WTC11 (cell line): Measurements from ENCODE around the gene FSD2. TPM values are rescaled to one million over a fixed set of nuclear protein-coding genes. Genes with fewer than 3 reads are reported as not detected.

Experiments used
- ATAC-seq: fragments of 200-7000 bp; cut with Tn5 transposase; 2 replicates; pipeline ENCODE4 v1.10.0; 2021; ENCODE audit warnings: mild to moderate bottlenecking, moderate library complexity
- CTCF ChIA-PET: fragments of 300-600 bp; sonication (Branson Sonifier 250); formaldehyde crosslinking; loops from one replicate; lab custom pipeline; 2021; ENCODE audit warnings: antibody characterized with exemption; lab: Charles Lee
- POLR2A ChIA-PET: fragments of 350-600 bp; sonication (Branson Sonifier 250); formaldehyde crosslinking; loops from one replicate; lab custom pipeline; 2021; ENCODE audit warnings: antibody characterized with exemption; lab: Charles Lee
- DNase-seq: peaks from one replicate; pipeline ENCODE4 v3.0.0; 2021; ENCODE audit warnings: low spot score
- H3K27ac Mint-ChIP-seq: 2 replicates; pipeline ENCODE4 v1.8.0; 2021; ENCODE audit warnings: mixed read lengths
- H3K27me3 Mint-ChIP-seq: 2 replicates; pipeline ENCODE4 v1.8.0; 2021; ENCODE audit warnings: low read depth, mild to moderate bottlenecking, moderate library complexity, mixed read lengths
- H3K36me3 Mint-ChIP-seq: 2 replicates; pipeline ENCODE4 v1.8.0; 2021; ENCODE audit warnings: mixed read lengths
- H3K4me1 Mint-ChIP-seq: 2 replicates; pipeline ENCODE4 v1.8.0; 2022; ENCODE audit warnings: mixed read lengths
- H3K4me3 Mint-ChIP-seq: 2 replicates; pipeline ENCODE4 v1.8.0; 2021; ENCODE audit warnings: mild to moderate bottlenecking, moderate library complexity, mixed read lengths
- H3K9me3 Mint-ChIP-seq: 2 replicates; pipeline ENCODE4 v1.8.0; 2021; ENCODE audit warnings: mixed read lengths
- FOXP1 ChIP-seq: sonication (generic); formaldehyde crosslinking; IDR thresholded peaks from 2 replicates; pipeline ENCODE4 v1.8.0; 2022; ENCODE audit warnings: missing genetic modification reagents, mild to moderate bottlenecking, moderate library complexity, borderline replicate concordance
- IRF1 ChIP-seq: sonication (generic); formaldehyde crosslinking; IDR thresholded peaks from 2 replicates; pipeline ENCODE4 v1.8.0; 2023; ENCODE audit warnings: missing genetic modification reagents
- KAT7 ChIP-seq: sonication (generic); formaldehyde crosslinking; IDR thresholded peaks from 2 replicates; pipeline ENCODE4 v1.8.1; 2023; ENCODE audit warnings: missing genetic modification reagents, mild to moderate bottlenecking, borderline replicate concordance
- PRRX2 ChIP-seq: fragments of 250-450 bp; sonication (Bioruptor Pico); IDR thresholded peaks from 2 replicates; pipeline ENCODE4 v1.8.0; 2021; ENCODE audit warnings: mild to moderate bottlenecking
- RORB ChIP-seq: fragments of 250-450 bp; sonication (Bioruptor Pico); IDR thresholded peaks from 2 replicates; pipeline ENCODE4 v1.9.0; 2021; ENCODE audit warnings: mild to moderate bottlenecking
- TP53 ChIP-seq: sonication (generic); formaldehyde crosslinking; IDR thresholded peaks from 2 replicates; pipeline ENCODE4 v1.8.1; 2023; ENCODE audit warnings: mild to moderate bottlenecking, missing genetic modification reagents
- ZBTB21 ChIP-seq: sonication (generic); formaldehyde crosslinking; IDR thresholded peaks from 2 replicates; pipeline ENCODE4 v1.8.1; 2023; ENCODE audit warnings: mild to moderate bottlenecking, missing genetic modification reagents, borderline replicate concordance
- ZBTB43 ChIP-seq: sonication (generic); formaldehyde crosslinking; IDR thresholded peaks from 2 replicates; pipeline ENCODE4 v1.8.1; 2023; ENCODE audit warnings: mild to moderate bottlenecking, missing genetic modification reagents
- ZMAT4 ChIP-seq: fragments of 250-450 bp; sonication (Bioruptor Pico); IDR thresholded peaks from 2 replicates; pipeline ENCODE4 v1.9.0; 2021; ENCODE audit warnings: mild to moderate bottlenecking
- ZNF423 ChIP-seq: fragments of 250-450 bp; sonication (Bioruptor Pico); IDR thresholded peaks from 2 replicates; pipeline ENCODE4 v2.1.2; 2022; ENCODE audit warnings: mild to moderate bottlenecking, moderate library complexity
- ZNF532 ChIP-seq: fragments of 250-450 bp; sonication (Bioruptor Pico); IDR thresholded peaks from 2 replicates; pipeline ENCODE4 v1.9.0; 2021; ENCODE audit warnings: mild to moderate bottlenecking, borderline replicate concordance
- total RNA-seq: library from RNA; stranded (reverse); gene quantifications from 3 replicates; pipeline ENCODE4 v1.2.3, GENCODE V29; 2021
- TF ChIP-seq, protein P1 (sequence below): sonication (generic); formaldehyde crosslinking; IDR thresholded peaks from 2 replicates; pipeline ENCODE4 v1.8.0; 2023; ENCODE audit warnings: mild to moderate bottlenecking, missing genetic modification reagents
- TF ChIP-seq, protein P2 (sequence below): fragments of 250-450 bp; sonication (Bioruptor Pico); conservative IDR thresholded peaks from 2 replicates; pipeline ENCODE4 v1.9.0; 2021; ENCODE audit warnings: mild to moderate bottlenecking
- TF ChIP-seq, protein P3 (sequence below): fragments of 200-600 bp; IDR thresholded peaks from 2 replicates; pipeline ENCODE4 v1.8.0; 2022; ENCODE audit warnings: antibody characterized with exemption

The FSD2 gene
- total RNA-seq, 1 experiment from 2014 or later: not detected

DNA sequence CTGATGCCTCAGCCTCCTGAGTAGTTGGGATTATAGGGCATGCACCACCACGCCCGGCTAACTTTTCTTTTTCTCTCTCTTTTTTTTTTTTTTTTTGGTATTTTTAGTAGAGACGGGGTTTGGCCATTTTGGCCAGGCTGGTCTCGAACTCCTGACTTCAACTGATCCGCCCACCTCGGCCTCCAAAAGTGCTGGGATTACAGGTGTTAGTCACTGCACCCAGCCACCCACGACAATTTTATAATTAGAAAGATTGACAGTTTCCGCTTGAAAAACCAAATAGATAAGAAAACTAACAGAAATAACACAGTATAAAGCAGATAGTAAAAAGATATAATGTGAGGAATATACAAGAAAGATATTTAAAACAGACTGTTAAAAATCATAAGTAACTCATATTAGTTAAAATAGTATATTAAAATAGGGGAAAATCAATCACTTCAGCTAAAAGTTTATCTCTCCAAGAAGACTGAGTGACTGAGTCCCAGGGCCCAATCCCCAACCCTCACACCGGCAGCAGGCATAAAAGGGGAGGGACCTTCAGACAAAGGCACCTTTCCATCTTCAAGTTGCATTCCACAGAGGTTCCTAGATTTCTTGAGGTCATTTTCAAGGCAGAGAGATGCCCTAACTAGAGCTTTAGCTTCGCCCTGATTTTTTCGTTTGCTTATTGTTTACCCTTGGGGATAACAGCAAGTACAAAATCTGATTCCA, 2.2 kb upstream of the FSD2 start (continued):
- TF ChIP-seq, protein P1, sequence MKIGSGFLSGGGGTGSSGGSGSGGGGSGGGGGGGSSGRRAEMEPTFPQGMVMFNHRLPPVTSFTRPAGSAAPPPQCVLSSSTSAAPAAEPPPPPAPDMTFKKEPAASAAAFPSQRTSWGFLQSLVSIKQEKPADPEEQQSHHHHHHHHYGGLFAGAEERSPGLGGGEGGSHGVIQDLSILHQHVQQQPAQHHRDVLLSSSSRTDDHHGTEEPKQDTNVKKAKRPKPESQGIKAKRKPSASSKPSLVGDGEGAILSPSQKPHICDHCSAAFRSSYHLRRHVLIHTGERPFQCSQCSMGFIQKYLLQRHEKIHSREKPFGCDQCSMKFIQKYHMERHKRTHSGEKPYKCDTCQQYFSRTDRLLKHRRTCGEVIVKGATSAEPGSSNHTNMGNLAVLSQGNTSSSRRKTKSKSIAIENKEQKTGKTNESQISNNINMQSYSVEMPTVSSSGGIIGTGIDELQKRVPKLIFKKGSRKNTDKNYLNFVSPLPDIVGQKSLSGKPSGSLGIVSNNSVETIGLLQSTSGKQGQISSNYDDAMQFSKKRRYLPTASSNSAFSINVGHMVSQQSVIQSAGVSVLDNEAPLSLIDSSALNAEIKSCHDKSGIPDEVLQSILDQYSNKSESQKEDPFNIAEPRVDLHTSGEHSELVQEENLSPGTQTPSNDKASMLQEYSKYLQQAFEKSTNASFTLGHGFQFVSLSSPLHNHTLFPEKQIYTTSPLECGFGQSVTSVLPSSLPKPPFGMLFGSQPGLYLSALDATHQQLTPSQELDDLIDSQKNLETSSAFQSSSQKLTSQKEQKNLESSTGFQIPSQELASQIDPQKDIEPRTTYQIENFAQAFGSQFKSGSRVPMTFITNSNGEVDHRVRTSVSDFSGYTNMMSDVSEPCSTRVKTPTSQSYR (CRISPR knock-in tag): no peak
- TF ChIP-seq ZMAT4 (CRISPR knock-in tag) (no peak), ZNF532 (CRISPR knock-in tag) (no peak), PRRX2 (CRISPR knock-in tag) (no peak), FOXP1 (no peak), ZNF423 (CRISPR knock-in tag) (no peak), RORB (no peak), TP53 (CRISPR knock-in tag) (no peak), KAT7 (CRISPR knock-in tag) (no peak), ZBTB43 (CRISPR knock-in tag) (no peak)
- TF ChIP-seq, all 79 proteins: peak for 0

- CTCF ChIA-PET: no interaction called here
- DNase-seq (no peak), ATAC-seq (no peak)
- TF ChIP-seq, protein P2, sequence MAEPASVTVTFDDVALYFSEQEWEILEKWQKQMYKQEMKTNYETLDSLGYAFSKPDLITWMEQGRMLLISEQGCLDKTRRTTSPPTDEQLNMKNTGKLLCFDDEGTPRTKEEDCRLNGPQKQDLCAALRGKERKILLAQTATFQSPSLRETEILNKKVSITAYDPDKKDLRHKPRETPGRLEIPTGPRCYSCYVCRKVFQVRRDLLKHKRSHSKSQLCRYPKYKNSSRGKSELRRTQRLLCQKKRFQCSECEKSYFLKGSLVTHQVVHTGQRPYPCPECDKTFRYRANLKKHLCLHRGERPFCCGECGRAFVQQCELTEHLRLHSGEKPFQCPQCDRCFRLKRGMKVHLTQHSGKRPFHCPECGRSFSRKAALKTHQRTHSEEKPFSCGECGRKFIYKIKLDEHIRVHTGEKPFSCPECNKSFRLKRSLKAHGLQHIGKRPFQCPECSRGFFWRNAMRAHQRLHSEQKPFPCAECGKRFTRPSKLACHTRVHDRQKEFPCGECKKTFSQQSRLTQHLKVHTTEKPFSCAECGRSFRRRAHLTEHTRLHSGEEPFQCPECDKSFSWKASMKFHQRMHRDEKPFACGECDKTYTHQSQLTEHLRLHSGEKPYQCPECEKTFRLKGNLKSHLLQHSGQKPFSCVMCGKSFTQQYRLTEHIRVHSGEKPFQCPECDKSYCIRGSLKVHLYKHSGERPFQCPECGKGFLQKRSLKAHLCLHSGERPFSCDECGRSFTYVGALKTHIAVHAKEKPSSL (CRISPR knock-in tag): no peak
- no peak for TF ChIP-seq ZBTB21 (CRISPR knock-in tag)
- TF ChIP-seq, protein P3, sequence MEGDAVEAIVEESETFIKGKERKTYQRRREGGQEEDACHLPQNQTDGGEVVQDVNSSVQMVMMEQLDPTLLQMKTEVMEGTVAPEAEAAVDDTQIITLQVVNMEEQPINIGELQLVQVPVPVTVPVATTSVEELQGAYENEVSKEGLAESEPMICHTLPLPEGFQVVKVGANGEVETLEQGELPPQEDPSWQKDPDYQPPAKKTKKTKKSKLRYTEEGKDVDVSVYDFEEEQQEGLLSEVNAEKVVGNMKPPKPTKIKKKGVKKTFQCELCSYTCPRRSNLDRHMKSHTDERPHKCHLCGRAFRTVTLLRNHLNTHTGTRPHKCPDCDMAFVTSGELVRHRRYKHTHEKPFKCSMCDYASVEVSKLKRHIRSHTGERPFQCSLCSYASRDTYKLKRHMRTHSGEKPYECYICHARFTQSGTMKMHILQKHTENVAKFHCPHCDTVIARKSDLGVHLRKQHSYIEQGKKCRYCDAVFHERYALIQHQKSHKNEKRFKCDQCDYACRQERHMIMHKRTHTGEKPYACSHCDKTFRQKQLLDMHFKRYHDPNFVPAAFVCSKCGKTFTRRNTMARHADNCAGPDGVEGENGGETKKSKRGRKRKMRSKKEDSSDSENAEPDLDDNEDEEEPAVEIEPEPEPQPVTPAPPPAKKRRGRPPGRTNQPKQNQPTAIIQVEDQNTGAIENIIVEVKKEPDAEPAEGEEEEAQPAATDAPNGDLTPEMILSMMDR: no peak
- no peak for TF ChIP-seq IRF1 (CRISPR knock-in tag)
- Mint-ChIP-seq H3K27ac (no peak overlapping the region), H3K36me3 (no peaks in the 10 kb centered on the region), H3K9me3 (no peaks in the 10 kb centered on the region), H3K4me3 (no peak overlapping the region), H3K4me1 (peaks cover 8% of the 10 kb centered on the region), H3K27me3 (peaks cover 39% of the 10 kb centered on the region)
- POLR2A ChIA-PET: interaction anchor here (0.8 kb wide), 1 partner anchor 54 kb away, joined by 3 read pairs; no protein-coding TSS in a partner anchor
Measured at GRCh38 chr15:82804575-82804949, 1.3 kb downstream of the FSD2 start.
